Measurements from ENCODE around the gene IRAK1. TPM values are rescaled to one million over a fixed set of nuclear protein-coding genes. Genes with fewer than 3 reads are reported as not detected.

Gene IRAK1
- total and polyA plus RNA-seq, 2 of the 8 experiments (the other 6 are each of a cell fraction or from before 2014, with no cell fraction given): 26.6 to 41.7 TPM

GRCh38 chrX:154033848-154034247, 14.1 kb upstream of the IRAK1 start:
- H3K9me3 ChIP-seq (ENCODE audit: insufficient read depth in 2 of 2, low read depth in 1 of 2, low read length in 1 of 2): no peaks in the 10 kb centered on the region
- H3K79me1 ChIP-seq (ENCODE audit: low read depth, low read length): no peaks in the 10 kb centered on the region; the same call in 1 of the 2 replicates
- no peak overlapping the region for H3K4me3 ChIP-seq (ENCODE audit: extremely low read depth in 1 of 4, insufficient read depth in 2 of 4, low read depth in 3 of 4, low read length in 4 of 4)
- no peak overlapping the region for H3K23ac ChIP-seq (ENCODE audit: insufficient read length)
- no peak overlapping the region for H3K4ac ChIP-seq (replicated peaks; ENCODE audit: insufficient read length, low read depth, low read length)
- ChIA-PET CTCF (ENCODE audit: partially characterized antibody) (interaction anchor here (1.1 to 1.2 kb wide), 2 partner anchors 17 kb away, joined by 3 to 5 read pairs; no protein-coding TSS in a partner anchor), POLR2A (ENCODE audit: partially characterized antibody) (interaction anchor here (1.3 kb wide), 1 partner anchor 11 kb away, joined by 3 read pairs; no protein-coding TSS in a partner anchor)
- TF ChIP-seq CEBPB (IDR thresholded peaks at IDR 0.05; ENCODE audit: low read depth, low read length) (no peak), ZNF274 (IDR thresholded peaks at IDR 0.05; ENCODE audit: borderline replicate concordance, extremely low read depth, low read length) (no peak), TCF12 (IDR thresholded peaks at IDR 0.05; ENCODE audit: low read depth, low read length) (no peak), RAD21 (IDR thresholded peaks at IDR 0.05 in 1 of 2, conservative IDR thresholded peaks at IDR 0.05 in 1 of 2; ENCODE audit: low read depth in 2 of 2, low read length in 2 of 2) (no peak)
- peak overlapping the region; percentile 39; the same call in 1 of the 2 replicates for H2BK12ac ChIP-seq (ENCODE audit: low read depth, low read length)
- no peak overlapping the region for H2BK5ac ChIP-seq (ENCODE audit: low read depth, low read length)
- no peak overlapping the region for H2BK120ac ChIP-seq (replicated peaks; ENCODE audit: low read depth, low read length)
- peaks cover 0 to 18% of the 10 kb centered on the region in 2 experiments; a peak in 2 of 4 replicates for H3K79me2 ChIP-seq (ENCODE audit: control insufficient read depth in 1 of 2, insufficient read depth in 2 of 2, low read length in 2 of 2)
- H4K91ac ChIP-seq (replicated peaks; ENCODE audit: insufficient read length, low read length): peak overlapping the region; percentile 34
- no peaks in the 10 kb centered on the region for H3K23me2 ChIP-seq (ENCODE audit: low read depth, low read length)
- no peak overlapping the region; a peak in 1 of 4 replicates for H3K4me2 ChIP-seq (ENCODE audit: insufficient read depth in 1 of 2, low read depth in 2 of 2, low read length in 2 of 2)
- no peak overlapping the region for H2AFZ ChIP-seq (ENCODE audit: low read length)
- H4K20me1 ChIP-seq (replicated peaks in 1 of 2; ENCODE audit: control insufficient read depth in 1 of 2, insufficient read depth in 2 of 2, low read length in 2 of 2): peaks cover 0 to 1% of the 10 kb centered on the region in 2 experiments
- H3K27ac ChIP-seq (ENCODE audit: low read depth, low read length): no peak overlapping the region
- H3K18ac ChIP-seq (ENCODE audit: extremely low read depth, low read length): no peak overlapping the region
- peak overlapping the region; percentile 80; the same call in 1 of the 2 replicates for H2BK20ac ChIP-seq (ENCODE audit: low read length)
- no peaks in the 10 kb centered on the region for H3K27me3 ChIP-seq (replicated peaks in 1 of 4; ENCODE audit: control insufficient read depth in 3 of 4, extremely low read depth in 1 of 4, insufficient read depth in 3 of 4, low read length in 3 of 4)
- FAIRE-seq (no peak), DNase-seq (ENCODE audit: low read depth in 1 of 2, low spot score in 2 of 2) (no peak)
- H3K14ac ChIP-seq (ENCODE audit: insufficient read length): no peak overlapping the region
- no peak overlapping the region for H4K8ac ChIP-seq (ENCODE audit: extremely low read depth, insufficient read depth, low read length)
- H3K9ac ChIP-seq (replicated peaks in 1 of 4; ENCODE audit: extremely low read depth in 1 of 4, low read depth in 3 of 4, low read length in 3 of 4): no peak overlapping the region
- H2AK5ac ChIP-seq (ENCODE audit: low read depth, low read length): 0 out of 2 replicates have a peak overlapping the region, but pooled peaks have one; percentile 53
- H3K56ac ChIP-seq (replicated peaks; ENCODE audit: insufficient read length, low read depth, low read length): no peak overlapping the region
- 100% methylated on average over 1 of the region's 2 CpGs; no CpG with 5 or more reads in 1 of the 2 experiments for WGBS, 2 experiments (ENCODE audit: extremely low coverage in 1 of 2, insufficient coverage in 1 of 2, insufficient read length in 1 of 2, insufficient replicate concordance in 2 of 2, low coverage in 1 of 2, low lambda C conversion rate in 2 of 2, missing lambda C conversion rate in 1 of 2)
- peaks cover 0 to 16% (median 7%) of the 10 kb centered on the region in 4 experiments; a peak in 3 of 8 replicates for H3K36me3 ChIP-seq (ENCODE audit: control insufficient read depth in 2 of 4, insufficient read depth in 4 of 4, low read length in 3 of 4)
- peaks cover 5 to 29% (median 13%) of the 10 kb centered on the region in 4 experiments for H3K4me1 ChIP-seq (replicated peaks in 1 of 4; ENCODE audit: control insufficient read depth in 3 of 4, insufficient read depth in 4 of 4, low read length in 3 of 4)
- no peak overlapping the region for H2BK15ac ChIP-seq (ENCODE audit: low read length)
- H4K5ac ChIP-seq (ENCODE audit: insufficient read length, low read depth, low read length): no peak overlapping the region
